Lower leg skin (tissue), 3 donors: ENCODE data around the gene SLC35F4.

Experiments used
- POLR2A ChIP-seq, 2 donors: fragments of 450-650 bp; IDR thresholded peaks; one replicate each; pipeline ENCODE4 v1.6.1; 2016 to 2017; ENCODE audit warnings: antibody characterized with exemption in 2 of 2, mild to moderate bottlenecking in 1 of 2, moderate library complexity in 1 of 2
- TF ChIP-seq, protein P1 (sequence below), 3 donors: fragments of 450-650 bp; IDR thresholded peaks; one replicate each; pipeline ENCODE4 v1.5.1; 2016; ENCODE audit warnings: antibody characterized with exemption in 3 of 3, mild to moderate bottlenecking in 3 of 3, moderate library complexity in 2 of 3

DNA sequence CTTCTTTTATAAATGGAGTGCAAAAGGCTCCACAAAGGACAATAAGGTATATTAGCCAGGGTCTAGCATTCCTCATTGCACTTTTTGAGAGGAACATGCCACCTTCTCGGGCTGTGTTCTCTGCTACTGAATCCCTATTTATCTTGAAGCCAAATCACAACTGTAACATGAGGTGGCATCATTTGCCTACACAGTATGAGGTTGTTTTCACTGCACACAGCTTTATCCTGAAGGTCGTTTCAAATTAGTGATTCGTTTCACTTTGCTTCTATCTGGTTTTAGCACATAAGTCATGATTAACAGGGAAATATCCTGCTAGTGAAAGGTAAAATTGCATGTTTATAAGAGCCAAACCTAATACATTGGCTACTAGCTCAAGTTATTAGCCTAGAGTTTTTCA, 153.8 kb downstream of the SLC35F4 start:
- TF ChIP-seq, protein P1, sequence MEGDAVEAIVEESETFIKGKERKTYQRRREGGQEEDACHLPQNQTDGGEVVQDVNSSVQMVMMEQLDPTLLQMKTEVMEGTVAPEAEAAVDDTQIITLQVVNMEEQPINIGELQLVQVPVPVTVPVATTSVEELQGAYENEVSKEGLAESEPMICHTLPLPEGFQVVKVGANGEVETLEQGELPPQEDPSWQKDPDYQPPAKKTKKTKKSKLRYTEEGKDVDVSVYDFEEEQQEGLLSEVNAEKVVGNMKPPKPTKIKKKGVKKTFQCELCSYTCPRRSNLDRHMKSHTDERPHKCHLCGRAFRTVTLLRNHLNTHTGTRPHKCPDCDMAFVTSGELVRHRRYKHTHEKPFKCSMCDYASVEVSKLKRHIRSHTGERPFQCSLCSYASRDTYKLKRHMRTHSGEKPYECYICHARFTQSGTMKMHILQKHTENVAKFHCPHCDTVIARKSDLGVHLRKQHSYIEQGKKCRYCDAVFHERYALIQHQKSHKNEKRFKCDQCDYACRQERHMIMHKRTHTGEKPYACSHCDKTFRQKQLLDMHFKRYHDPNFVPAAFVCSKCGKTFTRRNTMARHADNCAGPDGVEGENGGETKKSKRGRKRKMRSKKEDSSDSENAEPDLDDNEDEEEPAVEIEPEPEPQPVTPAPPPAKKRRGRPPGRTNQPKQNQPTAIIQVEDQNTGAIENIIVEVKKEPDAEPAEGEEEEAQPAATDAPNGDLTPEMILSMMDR (IDR thresholded peaks at IDR 0.05): no peak
- TF ChIP-seq POLR2A (IDR thresholded peaks at IDR 0.05): no peak
